Stimulated activated CD4-positive, alpha-beta T cell treated with anti-CD3 and anti-CD28 coated beads, Interleukin-1b, Interleukin-23, amount 100 ng/mL, for 1 hour (primary cell): Measurements from ENCODE around the gene SDSL.
A peak's percentile ranks its signal among the peaks of the same experiment; 100 is the strongest.

ENCODE experiments used
- DNase-seq, 2 donors: peaks; one replicate each; pipeline ENCODE4 v3.0.0-alpha.2; 2020; ENCODE audit warnings: low read depth in 2 of 2

SDSL gene

GRCh38 chr12:113448873-113449272 is 26.7 kb downstream of the SDSL start:
- no peak for DNase-seq

GRCh38 chr12:113449299-113449698 is 27.1 kb downstream of the SDSL start:
- no peak for DNase-seq

GRCh38 chr12:113449839-113450238 is 27.7 kb downstream of the SDSL start:
- DNase-seq = no peak

- no peak for DNase-seq
Observed at GRCh38 chr12:113452458-113452857, 30.3 kb downstream of the SDSL start.

- no peak for DNase-seq
Observed at GRCh38 chr12:113453330-113453729, 31.1 kb downstream of the SDSL start.

- no peak for DNase-seq
Observed at GRCh38 chr12:113456199-113456598, 34.0 kb downstream of the SDSL start.

GRCh38 chr12:113456761-113457160 is 34.6 kb downstream of the SDSL start:
- DNase-seq = no peak

GRCh38 chr12:113457185-113457584 is 35.0 kb downstream of the SDSL start:
- no peak for DNase-seq

GRCh38 chr12:113457710-113458109 is 35.5 kb downstream of the SDSL start:
- no peak for DNase-seq

GRCh38 chr12:113459981-113460380 is 37.8 kb downstream of the SDSL start:
- DNase-seq = no peak

GRCh38 chr12:113461666-113462065 is 39.5 kb downstream of the SDSL start:
- no peak for DNase-seq

GRCh38 chr12:113462117-113462774 is 40.1 kb downstream of the SDSL start:
- peak; percentile 9 to 54 for DNase-seq

- DNase-seq = no peak
Observed at GRCh38 chr12:113462998-113463745, 41.0 kb downstream of the SDSL start.

- no peak for DNase-seq
Observed at GRCh38 chr12:113463746-113464451, 41.7 kb downstream of the SDSL start.

GRCh38 chr12:113464452-113464775 is 42.2 kb downstream of the SDSL start:
- no peak for DNase-seq

GRCh38 chr12:113464852-113465719 is 42.9 kb downstream of the SDSL start:
- no peak for DNase-seq

- DNase-seq = no peak
Observed at GRCh38 chr12:113465808-113466453, 43.8 kb downstream of the SDSL start.

- no peak for DNase-seq
Observed at GRCh38 chr12:113466454-113467141, 44.4 kb downstream of the SDSL start.

- no peak for DNase-seq
Observed at GRCh38 chr12:113467142-113467501, 44.9 kb downstream of the SDSL start.

GRCh38 chr12:113467502-113468364 is 45.6 kb downstream of the SDSL start:
- DNase-seq = no peak
